ENCODE data around the gene EBF3.

The EBF3 gene

DNA sequence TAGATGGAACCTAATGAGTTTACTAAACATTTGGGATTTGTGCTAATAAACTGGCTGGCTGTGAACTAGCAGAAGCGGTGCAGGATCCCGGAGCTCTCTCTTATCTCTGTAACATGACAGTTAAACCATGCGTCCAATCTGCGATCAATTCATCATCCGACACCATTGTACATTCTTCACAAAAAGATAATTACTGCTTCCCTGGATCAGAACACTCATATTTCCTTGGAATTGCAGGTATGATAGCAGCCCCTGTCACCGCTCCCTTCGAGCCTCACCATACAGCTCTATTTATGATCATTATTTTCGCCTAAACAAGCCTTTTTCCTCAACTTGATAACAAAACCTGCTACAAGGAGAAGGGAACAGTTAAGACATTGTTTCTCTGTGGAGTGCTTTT lies 18.5 kb downstream of the EBF3 start:
- FAIRE-seq (no peak), DNase-seq (ENCODE audit: insufficient read length, low spot score) (no peak)

DNA sequence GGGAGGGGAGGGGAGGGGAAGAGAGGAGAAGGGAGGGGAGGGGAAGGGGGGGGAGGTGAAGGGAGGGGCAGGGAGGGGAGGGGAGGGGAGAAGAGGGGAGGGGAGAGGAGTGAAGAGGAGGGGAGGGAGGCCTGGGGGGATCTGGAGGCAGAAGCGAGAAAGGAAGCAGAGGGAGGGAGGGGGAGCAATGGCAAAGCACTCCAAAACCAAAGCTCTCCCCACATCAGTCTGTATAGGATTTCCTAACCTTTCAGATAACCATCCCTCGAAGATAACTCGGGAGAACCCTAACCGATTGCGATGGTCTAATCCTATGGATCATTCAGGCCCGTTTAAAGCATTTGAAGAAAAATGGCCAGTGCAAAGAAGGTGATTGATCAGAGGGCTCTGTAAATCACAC lies 19.0 kb downstream of the EBF3 start:
- DNase-seq (ENCODE audit: insufficient read length, low spot score) (no peak), FAIRE-seq (no peak)

DNA sequence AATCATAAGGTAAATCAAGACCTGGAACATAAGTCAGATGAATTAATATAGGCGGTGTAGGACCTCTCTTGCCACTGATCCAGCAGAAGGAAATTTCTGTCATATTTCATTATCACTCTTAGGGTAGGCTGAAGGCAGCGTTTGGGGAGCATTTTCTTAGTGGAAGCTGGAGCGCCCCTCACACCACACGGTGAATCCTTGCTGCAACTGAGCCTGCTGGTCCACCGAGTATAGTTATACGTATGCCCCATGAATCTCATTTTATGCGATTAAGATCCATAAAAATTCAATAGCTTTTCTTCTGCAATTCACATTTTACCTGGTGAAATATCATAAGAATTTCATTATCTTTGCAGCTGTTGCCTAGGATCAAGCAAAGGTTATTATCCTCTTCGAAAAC lies 19.6 kb downstream of the EBF3 start:
- DNase-seq (ENCODE audit: insufficient read length, low spot score) (no peak), FAIRE-seq (no peak)

DNA sequence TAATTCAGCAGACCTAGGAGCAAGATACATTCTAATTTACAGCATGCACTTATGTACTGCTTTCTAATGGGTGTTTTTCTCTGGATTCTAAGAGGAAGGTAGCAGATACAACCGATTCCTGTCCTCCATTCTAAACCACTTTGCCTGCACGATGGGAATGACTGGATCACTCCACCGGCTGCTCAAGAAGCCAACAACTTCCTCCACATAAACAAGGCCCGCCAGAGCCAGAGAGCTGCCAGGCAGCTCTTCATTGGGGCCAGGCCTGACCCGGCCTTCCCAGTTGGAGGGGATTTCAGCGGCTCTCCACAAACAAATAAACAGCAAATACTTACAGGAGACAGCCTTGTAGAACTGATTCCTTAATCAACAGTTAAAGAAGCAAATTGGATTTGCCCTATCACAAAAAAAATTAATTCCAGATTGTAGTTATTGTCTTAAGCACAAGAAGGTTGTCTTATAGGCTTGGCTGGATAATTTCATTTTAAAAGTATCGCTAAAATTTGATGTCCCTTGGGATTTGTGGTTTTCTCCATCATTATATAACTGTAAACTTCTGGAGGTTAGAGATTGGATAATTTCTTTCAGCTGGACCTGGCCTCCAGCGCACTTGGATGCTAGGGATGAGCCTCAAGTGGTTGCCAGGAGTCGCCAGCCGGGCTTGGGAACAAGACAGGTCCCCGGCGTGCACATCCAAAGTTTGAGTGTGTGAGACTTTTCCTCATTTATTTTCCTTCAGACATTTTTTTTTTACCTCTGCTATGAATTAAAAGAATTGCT lies 20.9 kb downstream of the EBF3 start:
- FAIRE-seq, result no peak
- DNase-seq (ENCODE audit: insufficient read length, low spot score), result no peak

DNA sequence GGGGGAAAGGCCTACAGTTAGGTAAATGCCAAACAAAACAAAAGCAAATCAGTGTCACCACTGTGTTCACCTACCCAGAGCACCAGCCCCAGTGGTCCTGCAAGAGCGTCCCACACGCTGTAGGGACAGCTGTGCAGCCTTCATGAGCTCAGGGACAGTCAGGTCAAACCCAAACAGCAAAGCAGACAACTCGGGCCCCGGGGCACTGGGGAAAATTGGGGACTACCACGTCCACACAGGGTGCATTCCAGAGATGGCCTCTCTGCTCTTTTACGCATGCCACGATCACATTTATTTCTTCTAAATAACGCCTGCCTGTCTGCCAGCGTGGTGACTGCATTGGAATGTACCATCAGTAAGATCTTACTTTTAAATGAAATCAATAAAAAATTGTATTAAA lies 21.7 kb downstream of the EBF3 start:
- FAIRE-seq (no peak), DNase-seq (ENCODE audit: insufficient read length, low spot score) (no peak)

DNA sequence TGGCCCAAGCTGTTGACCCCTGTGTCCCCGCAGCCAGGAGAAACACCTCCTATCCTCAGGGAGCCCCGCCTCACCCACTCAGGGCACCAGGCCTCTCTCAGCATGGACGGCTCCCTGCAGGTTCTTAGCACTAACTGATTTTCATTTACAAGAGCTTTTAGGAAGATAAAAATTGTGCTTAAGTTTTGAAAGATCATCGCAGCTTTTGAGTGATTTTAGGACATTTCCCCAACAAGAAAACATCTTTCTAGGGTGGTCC lies 22.1 kb downstream of the EBF3 start:
- DNase-seq (ENCODE audit: insufficient read length, low spot score) (no peak), FAIRE-seq (no peak)

DNA sequence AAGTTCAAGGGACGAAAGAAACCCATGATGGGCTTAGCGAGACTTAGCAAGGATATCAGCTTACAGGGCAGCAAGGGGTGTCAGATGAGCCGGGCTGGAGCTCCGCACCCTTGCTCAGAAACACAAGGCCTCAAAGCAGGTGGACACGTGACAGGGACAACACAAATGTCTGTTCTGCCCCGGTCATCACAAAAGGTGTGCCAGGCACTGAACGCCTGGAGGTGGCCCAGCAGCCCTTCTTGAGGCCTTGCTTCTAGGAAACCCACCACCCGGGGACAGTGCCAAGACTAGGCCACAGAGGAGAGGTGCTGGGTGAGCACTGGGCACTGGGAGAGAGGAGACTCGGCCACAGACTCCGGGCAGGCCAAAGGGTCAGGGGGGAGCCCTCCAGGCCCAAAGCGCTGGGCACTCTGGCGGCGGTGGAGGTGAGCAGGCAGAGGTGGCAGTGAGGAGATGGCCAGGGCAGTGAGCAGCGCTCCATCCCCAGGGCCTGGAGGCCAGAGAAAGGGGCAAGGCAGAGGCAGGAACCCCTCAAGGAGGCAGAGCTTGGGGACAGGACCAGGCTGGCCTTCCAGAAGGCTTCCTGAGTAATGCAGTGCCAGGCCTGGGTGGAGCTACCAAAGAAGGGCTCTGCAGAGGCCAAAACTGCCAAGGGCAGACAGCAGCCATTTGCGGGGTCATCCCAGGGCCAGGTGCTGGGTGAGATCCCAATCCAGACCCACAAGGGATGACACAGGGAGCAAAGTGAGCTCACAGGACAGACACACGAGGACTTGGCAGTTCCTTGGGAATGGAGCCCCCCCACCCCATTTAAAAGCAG lies 22.7 kb downstream of the EBF3 start:
- FAIRE-seq, result no peak
- DNase-seq (ENCODE audit: insufficient read length, low spot score), result no peak

DNA sequence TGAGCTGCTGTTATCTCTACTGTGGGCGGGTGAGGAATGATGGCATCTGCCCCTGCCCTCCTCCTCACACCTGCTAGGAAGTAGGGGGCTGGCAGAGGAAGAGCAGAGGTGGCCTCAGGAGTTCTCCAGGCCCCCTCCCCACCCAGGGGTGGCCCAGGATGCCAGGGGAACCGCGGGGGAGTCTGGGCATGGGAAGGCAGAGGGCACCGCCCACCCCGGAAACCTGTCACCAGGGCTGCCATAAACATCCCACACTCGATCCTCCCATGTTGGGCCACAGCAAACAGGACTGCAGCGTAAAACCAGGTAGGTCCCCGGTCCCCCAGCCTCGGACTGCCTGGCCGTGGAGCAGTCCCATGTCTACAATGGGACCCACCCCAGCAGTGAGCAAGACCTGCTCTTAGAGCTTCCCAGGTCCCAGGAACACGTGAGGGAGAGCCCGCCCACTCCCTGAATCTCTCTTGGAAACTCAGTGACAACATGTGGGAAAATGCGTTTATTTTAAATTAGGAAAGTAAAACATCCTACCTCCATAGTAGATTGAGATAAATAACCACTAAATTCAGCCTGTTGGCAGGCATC lies 23.4 kb downstream of the EBF3 start:
- DNase-seq (ENCODE audit: insufficient read length, low spot score) (no peak), FAIRE-seq (no peak)

DNA sequence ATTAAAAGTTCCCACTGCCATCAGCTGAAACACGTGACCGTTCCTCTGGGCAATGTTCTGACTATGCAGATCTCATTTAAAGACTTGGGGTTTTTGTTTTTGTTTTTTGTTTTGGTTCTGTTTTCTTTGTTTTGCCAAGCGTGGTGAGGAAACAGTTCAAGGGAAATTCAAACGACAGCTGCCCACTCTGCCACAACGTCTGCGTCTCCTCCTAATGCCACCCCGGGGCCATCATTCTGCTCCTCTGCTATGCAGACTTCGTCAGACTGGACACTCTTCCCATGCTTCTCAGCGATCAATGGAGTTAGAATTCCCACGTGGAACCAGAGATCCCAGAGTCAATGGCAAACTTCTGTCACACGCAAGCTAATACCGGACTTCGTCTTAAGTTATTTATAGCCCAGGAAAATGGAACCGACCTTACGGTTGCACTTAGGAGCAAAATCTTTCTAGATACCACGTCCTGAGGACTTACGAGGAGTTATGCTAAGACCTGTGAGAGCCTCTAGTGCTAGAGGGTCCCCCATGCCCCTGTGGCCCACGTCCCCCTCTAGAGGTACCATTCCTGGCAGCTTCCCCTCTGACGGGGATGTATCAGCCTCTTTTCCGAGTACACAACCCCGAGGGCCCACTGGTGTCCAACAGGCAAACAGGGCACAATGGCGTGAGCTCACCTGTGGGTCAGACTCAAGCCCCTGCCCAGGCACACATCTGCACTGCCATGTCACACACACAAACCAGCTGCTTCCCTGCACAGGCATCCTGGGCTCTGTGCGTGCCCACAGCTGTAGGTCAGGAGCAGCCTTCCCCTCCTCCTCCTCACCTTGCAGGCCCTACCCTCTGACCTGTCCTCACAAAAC lies 24.4 kb downstream of the EBF3 start:
- no peak for DNase-seq (ENCODE audit: insufficient read length, low spot score)
- FAIRE-seq, result no peak

DNA sequence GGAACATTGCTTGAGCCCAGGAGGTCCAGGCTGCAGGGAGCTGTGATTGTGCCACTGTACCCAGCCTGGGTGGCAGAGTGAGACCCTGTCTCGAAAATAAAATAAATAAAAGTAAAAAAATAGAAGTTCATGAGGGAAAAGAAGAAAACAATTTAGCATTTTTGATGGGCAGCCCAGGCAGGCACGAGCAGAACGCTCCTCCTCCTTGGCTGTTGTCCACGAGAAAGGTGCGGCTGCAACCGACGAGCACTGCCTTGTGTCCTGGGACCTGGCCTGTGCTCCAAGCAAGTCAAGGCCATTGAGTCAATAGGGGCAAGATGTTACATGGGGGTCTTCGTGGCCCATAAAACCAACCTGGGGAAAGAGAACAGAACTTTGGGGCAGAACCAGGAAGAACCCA lies 25.6 kb downstream of the EBF3 start:
- no peak for DNase-seq (ENCODE audit: insufficient read length, low spot score)
- FAIRE-seq, result no peak

DNA sequence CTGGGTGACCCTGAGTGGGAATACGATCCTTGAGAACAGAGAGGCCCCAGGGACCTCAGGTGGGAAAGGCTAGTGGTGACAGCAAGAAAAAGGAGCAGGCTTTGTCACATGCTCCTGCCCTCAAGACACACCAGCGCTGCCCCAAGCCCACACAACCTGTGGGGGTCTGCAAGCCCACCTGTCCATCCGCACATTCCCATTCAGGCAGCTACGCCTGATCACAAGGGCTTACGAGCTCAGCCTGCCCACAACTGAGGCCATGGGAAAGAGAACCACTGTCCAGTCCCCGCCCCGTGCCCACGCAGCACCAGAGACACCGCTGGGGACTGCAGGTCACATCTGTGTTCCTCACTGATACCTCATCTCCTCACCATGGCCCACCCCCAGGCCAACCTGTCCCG lies 26.7 kb downstream of the EBF3 start:
- no peak for FAIRE-seq
- no peak for DNase-seq (ENCODE audit: insufficient read length, low spot score)

DNA sequence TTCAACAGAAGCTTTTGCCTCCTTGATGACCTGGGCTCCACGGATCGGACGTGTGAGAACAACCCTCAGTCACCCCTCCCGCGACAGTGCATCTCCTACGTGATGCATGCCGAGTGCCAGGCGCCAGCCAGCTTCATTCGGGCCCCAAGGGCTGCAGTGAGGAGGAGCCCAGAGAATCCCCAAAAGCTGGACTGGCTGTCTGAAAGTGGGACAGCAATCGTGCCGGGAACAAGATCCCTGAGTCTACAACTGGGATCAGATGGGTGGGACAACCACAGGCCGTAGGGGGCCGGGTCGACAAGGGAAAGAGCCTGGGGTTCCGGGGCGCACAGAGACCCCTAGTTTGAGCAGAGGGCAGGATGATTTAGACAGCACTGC lies 27.2 kb downstream of the EBF3 start:
- no peak for FAIRE-seq
- no peak for DNase-seq (ENCODE audit: insufficient read length, low spot score)

DNA sequence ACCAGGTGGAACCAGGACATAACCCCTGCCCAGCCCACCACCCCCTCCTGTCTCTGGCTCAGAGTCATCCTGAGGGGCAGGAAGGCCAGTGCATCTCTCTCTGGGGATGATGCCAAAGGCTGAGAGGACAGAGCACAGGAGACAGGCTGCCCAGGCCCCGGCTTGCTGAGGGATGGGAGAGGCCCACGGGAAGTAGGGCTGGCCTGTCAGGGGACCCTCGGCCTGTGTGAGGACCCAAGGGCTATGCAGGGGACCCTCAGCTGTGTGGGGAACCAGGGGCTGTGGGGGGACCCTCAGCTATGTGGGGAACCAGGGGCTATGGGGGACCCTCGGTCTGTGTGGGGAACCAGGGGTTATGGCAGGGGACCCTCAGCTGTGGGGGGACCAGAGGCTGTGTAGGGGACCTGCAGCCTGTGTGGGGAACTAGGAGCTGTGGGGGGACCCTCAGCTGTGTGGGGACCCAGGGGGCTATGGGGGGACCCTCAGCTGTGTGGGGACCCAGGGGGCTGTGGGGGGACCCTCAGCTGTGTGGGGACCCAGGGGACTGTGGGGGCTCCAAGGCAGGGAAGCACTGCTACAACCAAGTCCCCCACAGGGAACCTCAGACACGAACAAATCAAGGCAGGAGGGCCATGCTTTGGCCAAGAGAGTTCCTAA lies 27.7 kb downstream of the EBF3 start:
- DNase-seq (ENCODE audit: insufficient read length, low spot score), result no peak
- no peak for FAIRE-seq

DNA sequence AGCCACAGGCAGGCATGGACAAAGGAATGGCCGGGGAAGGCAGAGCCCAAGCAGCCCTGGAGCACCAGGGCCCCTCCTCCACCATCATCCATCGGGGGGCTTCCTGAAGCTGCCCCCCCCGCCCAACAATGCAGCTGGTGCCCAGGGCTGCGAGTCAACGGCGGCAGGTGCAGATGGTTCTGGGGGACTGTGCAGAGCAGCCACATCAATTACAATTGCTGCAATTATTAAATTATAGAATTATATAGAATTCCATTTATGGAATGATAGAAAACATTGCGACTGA lies 28.3 kb downstream of the EBF3 start:
- FAIRE-seq (no peak), DNase-seq (ENCODE audit: insufficient read length, low spot score) (no peak)

DNA sequence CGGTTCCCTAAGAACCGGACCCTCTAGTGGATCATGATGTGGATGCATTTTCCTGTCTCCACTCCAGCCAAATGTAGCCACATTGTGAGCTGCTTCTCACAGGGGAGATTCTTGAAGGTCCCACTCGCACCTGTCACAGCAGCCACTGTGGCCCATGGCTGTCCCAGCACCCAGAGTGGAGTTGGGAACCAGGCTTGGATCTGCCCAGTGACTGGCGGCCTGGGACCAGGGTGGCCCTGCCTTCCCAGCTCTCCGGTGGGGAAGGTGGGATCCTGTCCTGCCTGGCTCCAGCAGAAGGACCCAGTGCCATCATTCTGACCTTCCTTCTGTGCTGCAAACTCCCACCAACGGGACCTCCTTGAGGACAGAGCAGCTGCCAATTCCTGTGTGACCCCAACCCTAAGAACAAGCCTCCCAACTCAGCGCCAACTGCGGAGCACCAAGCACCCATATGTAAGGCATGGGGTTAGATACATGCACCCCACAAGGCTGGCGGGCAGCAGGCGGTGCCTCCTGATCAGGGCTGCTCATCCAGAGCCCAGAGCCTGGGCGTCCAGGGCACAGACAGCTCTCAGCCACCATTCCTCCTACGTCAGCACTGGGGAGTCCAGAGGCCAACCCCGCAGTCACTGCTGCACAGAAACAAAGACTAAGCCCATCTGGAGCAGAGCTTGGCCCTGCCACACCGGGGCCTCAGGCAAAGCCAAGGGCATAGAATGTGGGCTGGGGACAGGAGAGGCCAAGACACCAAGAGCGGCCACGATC lies 28.8 kb downstream of the EBF3 start:
- FAIRE-seq (no peak), DNase-seq (ENCODE audit: insufficient read length, low spot score) (no peak)

DNA sequence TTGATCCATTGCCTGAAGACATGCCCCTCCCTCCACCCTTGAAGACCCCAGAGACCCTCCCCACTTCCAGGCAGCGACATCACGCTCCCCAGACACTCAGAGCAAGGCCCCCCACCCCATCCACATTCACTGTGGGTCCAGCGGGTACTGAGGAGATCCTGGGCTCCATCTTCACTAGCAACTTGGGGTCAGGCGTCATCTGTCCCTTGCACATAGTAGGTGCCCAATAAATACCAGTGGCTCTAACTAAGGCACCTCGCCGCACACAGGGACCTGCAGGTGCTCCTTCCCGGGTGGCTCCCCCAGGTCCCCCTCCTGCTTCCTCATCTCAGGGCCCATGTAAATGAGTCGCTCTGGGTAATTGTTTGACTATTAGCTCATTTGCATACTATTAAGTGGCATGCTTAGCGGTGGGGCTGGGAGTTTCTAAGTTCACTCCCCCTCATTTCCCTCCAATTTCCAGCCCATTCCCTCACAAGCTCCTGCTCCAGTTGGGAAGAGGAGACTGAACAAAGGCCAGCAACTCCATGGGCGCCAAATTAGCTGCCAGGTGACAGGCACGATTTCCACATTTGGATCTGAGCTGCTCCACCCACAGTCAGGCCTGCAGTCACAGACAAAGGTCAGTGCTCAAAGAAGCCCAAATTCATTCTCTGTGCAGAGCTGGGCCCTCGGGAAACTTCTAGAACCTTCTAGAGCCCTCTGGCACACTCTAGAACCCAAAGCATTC lies 29.7 kb downstream of the EBF3 start:
- DNase-seq (ENCODE audit: insufficient read length, low spot score) (no peak), FAIRE-seq (no peak)

DNA sequence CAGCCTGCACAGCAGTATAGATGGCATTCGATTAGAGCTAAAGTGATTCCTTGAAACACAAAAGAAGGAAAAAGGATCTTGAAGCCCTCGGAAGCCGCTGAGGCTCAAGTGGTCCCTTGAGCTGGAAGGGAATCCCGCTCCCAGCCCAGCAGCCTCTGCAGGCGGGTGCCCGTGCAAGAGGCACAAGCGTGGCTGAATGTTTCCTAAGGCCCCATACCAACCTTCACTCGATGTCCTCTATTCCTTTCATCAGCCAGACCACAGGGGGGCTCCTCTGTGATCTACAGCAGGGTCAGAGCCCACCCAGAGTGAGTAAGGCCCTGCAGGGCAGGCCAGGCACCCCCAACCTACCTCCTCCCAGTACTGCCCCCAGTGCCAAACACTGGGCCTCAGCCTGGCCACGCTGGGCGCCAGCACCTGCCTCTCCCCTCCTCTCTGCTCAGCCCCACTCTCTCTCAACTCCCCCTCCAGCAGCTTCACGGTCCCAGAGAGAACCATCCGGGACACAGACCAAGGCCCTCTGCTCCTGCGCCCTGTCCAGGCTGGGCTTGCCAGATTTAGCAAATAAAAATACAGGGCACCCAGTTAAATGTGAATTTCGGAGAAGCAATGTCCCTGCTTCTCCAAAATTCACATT lies 30.5 kb downstream of the EBF3 start:
- DNase-seq (ENCODE audit: insufficient read length, low spot score) (no peak), FAIRE-seq (no peak)

DNA sequence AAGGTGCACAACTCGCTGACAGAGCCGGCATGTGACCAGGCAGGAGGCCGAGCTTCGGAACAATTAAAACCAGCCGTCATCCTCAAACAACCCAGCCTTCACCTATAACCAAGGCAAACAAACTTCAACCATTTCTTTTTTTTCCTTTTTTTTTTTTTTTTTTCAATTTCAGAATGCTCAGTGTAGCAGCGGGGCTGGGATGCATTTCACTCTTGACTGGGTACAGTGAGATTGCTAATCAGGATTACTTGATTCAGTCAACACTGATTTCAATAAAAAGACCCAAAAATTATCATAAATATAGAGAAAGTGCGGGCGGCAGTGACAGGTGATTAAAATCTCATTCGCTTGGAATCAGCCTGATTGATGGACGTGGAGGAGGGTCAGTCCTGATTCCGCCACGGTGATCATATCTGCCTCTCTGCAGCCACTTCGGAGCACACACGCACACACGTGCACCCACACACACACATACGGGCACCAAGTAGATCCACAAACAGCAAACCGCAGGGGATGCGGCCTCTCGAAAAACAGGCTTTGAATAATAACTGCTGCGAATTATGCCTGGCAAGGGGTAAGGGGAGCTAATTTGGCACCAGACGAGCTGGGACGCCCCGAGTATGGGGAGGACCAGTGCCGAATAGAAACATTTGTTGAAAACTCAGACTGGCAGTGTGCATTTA lies 31.2 kb downstream of the EBF3 start:
- no peak for FAIRE-seq

DNA sequence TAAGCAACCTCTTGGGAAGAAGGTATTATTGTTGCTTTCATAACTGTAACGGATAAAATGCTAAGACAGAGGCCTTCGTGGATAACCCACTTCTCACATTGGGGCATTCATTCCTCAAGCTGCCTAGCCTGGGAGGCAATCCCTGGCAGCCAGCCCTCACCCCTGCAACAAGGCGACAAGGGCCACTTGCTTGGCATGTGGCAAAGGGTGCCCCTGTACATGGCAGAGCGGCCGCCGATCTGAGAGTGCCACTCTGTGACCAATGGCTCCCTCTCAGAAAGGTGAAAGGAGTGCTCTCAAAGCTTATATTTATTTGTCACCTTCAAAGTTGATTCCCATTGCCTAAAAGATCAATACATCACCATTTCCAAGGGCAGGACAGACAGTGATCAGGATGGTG lies 31.9 kb downstream of the EBF3 start:
- FAIRE-seq, result no peak
- no peak for DNase-seq (ENCODE audit: insufficient read length, low spot score)

More for the DNA sequence above, 31.2 kb downstream of the EBF3 start:
- DNase-seq (ENCODE audit: insufficient read length, low spot score), result no peak
